Measurements from ENCODE around the gene ODF2L. TPM values are rescaled to one million over a fixed set of nuclear protein-coding genes. Genes with fewer than 3 reads are reported as not detected.

ODF2L gene
- total RNA-seq, 1 donor from 2014 or later: 40.5 TPM

DNA sequence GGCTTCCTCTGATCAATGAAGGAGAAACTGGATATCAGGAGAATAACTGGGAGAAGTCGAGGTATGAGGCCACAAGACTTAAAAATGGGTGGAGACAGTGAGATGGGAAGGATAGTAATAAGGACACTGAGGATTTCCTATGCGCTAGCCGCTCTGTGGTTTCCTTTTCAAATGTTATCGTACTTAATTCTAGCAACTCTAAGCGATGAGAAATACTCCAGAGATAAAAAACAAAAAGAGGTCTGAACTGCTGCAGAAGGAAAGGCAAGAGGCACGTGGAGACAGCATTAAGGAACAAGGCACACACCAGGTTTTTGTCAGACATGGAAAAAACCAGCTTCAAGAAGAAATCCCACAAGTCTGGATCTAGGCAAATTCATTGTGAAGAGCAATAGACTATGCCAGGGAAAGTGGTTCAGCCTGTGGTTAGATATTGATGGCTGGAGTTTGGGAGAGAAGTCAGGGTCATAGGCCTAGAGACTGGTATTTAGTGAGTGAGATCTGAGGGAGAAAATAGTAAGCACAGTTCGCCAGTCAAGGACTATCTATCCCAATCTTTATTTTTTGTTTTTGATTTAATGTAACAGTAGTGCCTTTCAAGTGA lies 33.1 kb upstream of the ODF2L start:
- intact Hi-C loops (cut with DNase I): no loop called here
- no peak for TF ChIP-seq POLR2A (IDR thresholded peaks at IDR 0.05)
- TF ChIP-seq, protein P1, sequence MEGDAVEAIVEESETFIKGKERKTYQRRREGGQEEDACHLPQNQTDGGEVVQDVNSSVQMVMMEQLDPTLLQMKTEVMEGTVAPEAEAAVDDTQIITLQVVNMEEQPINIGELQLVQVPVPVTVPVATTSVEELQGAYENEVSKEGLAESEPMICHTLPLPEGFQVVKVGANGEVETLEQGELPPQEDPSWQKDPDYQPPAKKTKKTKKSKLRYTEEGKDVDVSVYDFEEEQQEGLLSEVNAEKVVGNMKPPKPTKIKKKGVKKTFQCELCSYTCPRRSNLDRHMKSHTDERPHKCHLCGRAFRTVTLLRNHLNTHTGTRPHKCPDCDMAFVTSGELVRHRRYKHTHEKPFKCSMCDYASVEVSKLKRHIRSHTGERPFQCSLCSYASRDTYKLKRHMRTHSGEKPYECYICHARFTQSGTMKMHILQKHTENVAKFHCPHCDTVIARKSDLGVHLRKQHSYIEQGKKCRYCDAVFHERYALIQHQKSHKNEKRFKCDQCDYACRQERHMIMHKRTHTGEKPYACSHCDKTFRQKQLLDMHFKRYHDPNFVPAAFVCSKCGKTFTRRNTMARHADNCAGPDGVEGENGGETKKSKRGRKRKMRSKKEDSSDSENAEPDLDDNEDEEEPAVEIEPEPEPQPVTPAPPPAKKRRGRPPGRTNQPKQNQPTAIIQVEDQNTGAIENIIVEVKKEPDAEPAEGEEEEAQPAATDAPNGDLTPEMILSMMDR (IDR thresholded peaks at IDR 0.05): no peak
- Histone ChIP-seq H3K4me1 (peaks cover 15% of the 10 kb centered on the region), H3K27me3 (no peaks in the 10 kb centered on the region), H3K4me3 (no peak overlapping the region), H3K36me3 (no peaks in the 10 kb centered on the region), H3K27ac (peak overlapping the region; percentile 48), H3K9me3 (no peaks in the 10 kb centered on the region)
- DNase-seq (ENCODE audit: extremely low spot score in 2 of 2): no peak

DNA sequence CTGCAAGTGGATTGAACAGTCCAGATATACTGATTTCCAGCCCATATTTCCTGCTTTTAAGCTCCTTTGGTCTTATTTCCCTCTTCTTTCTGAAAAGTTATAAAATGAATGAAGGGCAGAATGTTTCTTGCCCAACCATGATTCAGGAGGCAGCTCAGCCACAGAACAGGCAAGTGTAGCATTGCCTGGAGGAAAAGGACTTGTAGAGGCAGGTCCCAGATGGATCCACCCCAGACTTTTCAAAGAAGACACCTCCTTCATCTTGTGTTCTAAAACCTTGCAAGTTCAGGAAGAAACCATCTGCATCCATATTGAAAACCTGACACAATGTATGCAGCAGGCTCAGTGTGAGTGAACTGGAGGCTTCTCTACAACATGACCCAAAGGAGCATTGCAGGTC lies 27.8 kb upstream of the ODF2L start, which contains the start of gene CLCA2:
CLCA2 (plus strand) TSS at position 299 of the 400 bp plus-strand sequence; CDS start at position 376, 77 bp downstream.
- DNase-seq (ENCODE audit: extremely low spot score in 2 of 2): no peak
- TF ChIP-seq POLR2AphosphoS5 (IDR thresholded peaks at IDR 0.05; ENCODE audit: insufficient read depth in 1 of 2, low read depth in 1 of 2): no peak
- TF ChIP-seq POLR2A (IDR thresholded peaks at IDR 0.05): no peak
- TF ChIP-seq, protein P1 (IDR thresholded peaks at IDR 0.05): no peak
- Histone ChIP-seq H3K27ac (no peak within 1 kb of the TSS), H3K27me3 (no peaks in the 10 kb centered on the region), H3K4me3 (peak within 1 kb of the TSS in 1 of 2 donors; percentile 25), H3K9me3 (no peaks in the 10 kb centered on the region), H3K4me1 (peaks cover 7% of the 10 kb centered on the region), H3K36me3 (no peaks in the 10 kb centered on the region)
- intact Hi-C loops (cut with DNase I): no loop called here

DNA sequence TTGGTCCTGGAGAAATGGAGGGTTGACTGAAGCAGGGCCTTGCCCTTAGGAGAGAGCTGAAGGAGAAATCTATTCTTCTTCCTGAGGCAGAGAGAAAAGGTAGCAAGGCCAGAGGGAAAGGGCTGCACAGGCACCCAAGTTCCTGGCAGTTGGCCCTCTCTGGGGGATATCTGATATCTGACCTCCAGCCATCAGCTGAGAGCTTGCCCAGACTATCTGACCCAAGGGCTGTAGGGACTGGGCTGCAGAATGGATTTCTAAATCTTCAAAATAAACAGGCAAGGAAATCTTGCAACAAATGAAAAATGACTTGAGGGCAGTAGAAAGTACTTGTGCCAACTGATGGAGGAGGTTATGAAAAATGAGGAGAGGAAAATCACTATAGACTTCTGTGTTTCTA lies 27.4 kb upstream of the ODF2L start:
- no peak overlapping the region for H3K4me3 ChIP-seq
- TF ChIP-seq POLR2A (IDR thresholded peaks at IDR 0.05): no peak
- TF ChIP-seq, protein P1 (IDR thresholded peaks at IDR 0.05): no peak
- DNase-seq (ENCODE audit: extremely low spot score in 2 of 2): no peak
- H3K27me3 ChIP-seq: no peaks in the 10 kb centered on the region
- H3K27ac ChIP-seq: no peak overlapping the region
- peaks cover 7% of the 10 kb centered on the region for H3K4me1 ChIP-seq
- intact Hi-C loops (cut with DNase I): no loop called here
- H3K9me3 ChIP-seq: no peaks in the 10 kb centered on the region
- H3K36me3 ChIP-seq: no peaks in the 10 kb centered on the region

DNA sequence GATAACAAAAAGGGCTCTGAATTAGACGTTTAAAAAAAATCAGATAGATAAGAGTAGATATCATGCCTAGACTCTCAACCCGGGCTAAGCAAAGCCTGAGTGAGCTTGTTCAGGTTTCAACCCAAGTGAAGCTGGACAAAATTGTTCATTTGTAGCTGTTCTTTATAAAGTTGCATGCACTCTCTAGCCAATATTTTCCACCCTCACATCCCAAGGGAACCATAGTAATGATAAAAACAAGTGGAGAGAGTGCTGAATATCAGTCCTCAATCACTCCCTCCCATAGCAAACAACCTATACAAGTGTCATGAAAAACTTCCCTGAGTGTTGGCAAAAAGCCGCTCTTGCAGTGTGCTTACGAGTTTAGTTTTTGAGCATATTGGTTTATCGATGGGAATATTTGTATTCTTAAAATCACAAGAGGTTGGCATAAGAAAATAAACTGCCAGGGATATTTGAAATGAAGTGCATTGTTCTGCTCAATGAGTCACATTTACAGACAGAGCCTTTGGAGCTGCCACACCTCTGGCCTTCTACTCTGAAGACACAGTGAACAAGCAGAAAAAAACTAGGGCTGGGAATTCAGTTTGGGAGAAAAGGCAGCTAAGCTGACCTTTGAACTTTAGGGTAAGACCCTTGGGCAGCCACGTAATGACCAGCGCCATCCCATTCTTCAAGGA lies 25.6 kb upstream of the ODF2L start:
- Histone ChIP-seq H3K27me3 (no peaks in the 10 kb centered on the region), H3K27ac (no peak overlapping the region), H3K4me1 (peaks cover 7% of the 10 kb centered on the region), H3K36me3 (no peaks in the 10 kb centered on the region), H3K4me3 (no peak overlapping the region), H3K9me3 (no peaks in the 10 kb centered on the region)
- no peak for DNase-seq (ENCODE audit: extremely low spot score in 2 of 2)
- no peak for TF ChIP-seq POLR2AphosphoS5 (IDR thresholded peaks at IDR 0.05; ENCODE audit: insufficient read depth in 1 of 2, low read depth in 1 of 2)
- TF ChIP-seq, protein P1 (IDR thresholded peaks at IDR 0.05): no peak
- no peak for TF ChIP-seq POLR2A (IDR thresholded peaks at IDR 0.05)
- intact Hi-C loops (cut with DNase I): no loop called here

DNA sequence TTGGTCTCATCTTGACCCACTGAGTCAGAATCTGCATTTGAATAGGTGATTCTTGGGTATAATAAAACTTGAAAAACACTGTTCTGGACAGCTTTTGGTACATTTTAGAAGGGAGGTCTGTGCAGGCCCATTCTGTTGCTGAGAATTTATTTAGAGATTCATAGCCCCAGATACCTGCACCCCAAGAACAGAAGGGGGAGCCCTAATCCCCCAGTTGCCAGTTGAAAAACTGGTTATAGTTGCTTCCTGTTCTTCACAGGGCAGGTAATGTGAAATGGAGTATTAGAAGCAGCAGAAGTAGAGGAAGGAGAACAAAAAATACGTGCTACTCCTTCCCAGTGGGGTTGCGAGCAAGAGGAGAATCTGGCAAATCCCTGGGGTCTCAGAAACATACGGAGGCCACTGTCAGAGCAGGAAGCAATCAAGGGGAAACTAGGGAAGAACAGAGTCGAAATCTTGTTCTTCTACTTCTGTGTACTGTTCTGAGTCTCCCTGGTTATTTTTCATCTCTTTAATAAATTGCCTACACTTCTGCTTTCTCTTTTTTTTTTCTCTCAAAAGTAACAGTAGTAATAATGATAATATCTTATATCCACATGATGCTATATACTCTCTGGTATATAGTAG lies 23.3 kb upstream of the ODF2L start:
- Histone ChIP-seq H3K27me3 (no peaks in the 10 kb centered on the region), H3K36me3 (no peaks in the 10 kb centered on the region), H3K4me1 (peaks cover 7% of the 10 kb centered on the region), H3K4me3 (no peak overlapping the region), H3K9me3 (no peaks in the 10 kb centered on the region), H3K27ac (no peak overlapping the region)
- TF ChIP-seq, protein P1 (IDR thresholded peaks at IDR 0.05): peak in 1 of 3 experiments; percentile 14
- TF ChIP-seq POLR2AphosphoS5 (IDR thresholded peaks at IDR 0.05; ENCODE audit: insufficient read depth in 1 of 2, low read depth in 1 of 2): peak in 1 of 2 donors; percentile 24
- TF ChIP-seq POLR2A (IDR thresholded peaks at IDR 0.05): no peak
- intact Hi-C loops (cut with DNase I): no loop called here
- DNase-seq (ENCODE audit: extremely low spot score in 2 of 2): no peak
